Transverse colon (tissue), 4 donors: ENCODE data around the gene ACTR10. TPM values are rescaled to one million over a fixed set of nuclear protein-coding genes. Genes with fewer than 3 reads are reported as not detected.

ENCODE experiments used
- DNase-seq: peaks from one replicate; pipeline ENCODE4 v3.0.0-alpha.2; 2019
- H3K27ac ChIP-seq, 4 donors: fragments of 200-600 bp; sonication (generic); 2 replicates each; pipeline ENCODE4 v1.5.1; 2016 to 2018; ENCODE audit warnings: inconsistent platforms in 4 of 4
- H3K27me3 ChIP-seq: fragments of 200-600 bp; sonication (generic); 2 replicates; pipeline ENCODE4 v1.5.1; 2017; ENCODE audit warnings: inconsistent platforms
- H3K36me3 ChIP-seq, 4 donors: fragments of 200-600 bp; sonication (generic); 2 replicates each; pipeline ENCODE4 v1.5.1; 2017 to 2019; ENCODE audit warnings: inconsistent platforms in 4 of 4
- H3K4me1 ChIP-seq, 4 donors: fragments of 200-600 bp; sonication (generic); 2 replicates each; pipeline ENCODE4 v1.5.1; 2017 to 2020; ENCODE audit warnings: inconsistent platforms in 4 of 4
- H3K4me3 ChIP-seq, 4 donors: fragments of 200-600 bp; sonication (generic); 1 replicate in 1 of 4; 2 replicates in 3 of 4; pipeline versions ENCODE4 v1.5.1 to v1.6.1; 2017 to 2019; ENCODE audit warnings: inconsistent platforms in 4 of 4
- H3K9me3 ChIP-seq, 2 donors: fragments of 200-600 bp; sonication (generic); 2 replicates each; pipeline ENCODE4 v1.5.1; 2017 to 2019; ENCODE audit warnings: inconsistent platforms in 2 of 2
- CTCF ChIP-seq, 5 experiments: fragments of 200-600 bp in 3 of 5; fragments of 450-650 bp in 2 of 5; sonication (generic) in 3 of 5; IDR thresholded peaks; 1 replicate in 2 of 5; 2 replicates in 3 of 5; pipeline ENCODE4 v1.5.1; 2016 to 2017; ENCODE audit warnings: antibody characterized with exemption in 5 of 5, inconsistent platforms in 3 of 5, mild to moderate bottlenecking in 2 of 5, moderate library complexity in 1 of 5
- EP300 ChIP-seq: sonication (generic); formaldehyde crosslinking; IDR thresholded peaks from one replicate; pipeline ENCODE4 v1.6.1; 2017; ENCODE audit warnings: antibody characterized with exemption, low read depth
- POLR2A ChIP-seq: fragments of 450-650 bp; IDR thresholded peaks from one replicate; pipeline ENCODE4 v1.6.1; 2016; ENCODE audit warnings: antibody characterized with exemption, mild to moderate bottlenecking, moderate library complexity
- POLR2AphosphoS5 ChIP-seq, 3 donors: sonication (generic); formaldehyde crosslinking; IDR thresholded peaks; one replicate each; pipeline ENCODE4 v1.6.1; 2016; ENCODE audit warnings: antibody characterized with exemption in 3 of 3
- WGBS, 2 donors: methylation state at CpG; one replicate each; pipeline ENCODE4 v1.1.5; 2018; ENCODE audit warnings: low coverage in 1 of 2; 5-methylcytosine and 5-hydroxymethylcytosine counted together
- in situ Hi-C, 4 donors: fragments of 200-750 bp; cut with MboI; loops; one replicate each; pipeline versions ENCODE4 v1.15.0 to v1.15.1; 2017; ENCODE audit warnings: low sequenced_read_pairs in 3 of 4, low pct_ligation_motif_present in 1 of 4, low pct_unique_long_range_greater_than_20kb in 1 of 4
- intact Hi-C: fragments of 100-400 bp; cut with DNase I; formaldehyde crosslinking; loops from one replicate; pipeline ENCODE4 v1.15.1; 2023; ENCODE audit warnings: low total_unique reads
- total RNA-seq, 4 donors: library from RNA; depleted of rRNA; stranded (reverse); fragments of >200 nt; gene quantifications; one replicate each; pipeline ENCODE4 v1.1.0, GENCODE V29; 2016

The ACTR10 gene
- 10 to 100 TPM; 14.7 to 51.9 (median 38.6) TPM for total RNA-seq

GRCh38 chr14:58199726-58200479 is at the start of gene ACTR10:
ACTR10 (plus strand) TSS chr14:58200149; CDS start chr14:58200218, 69 bp downstream.
- Histone ChIP-seq H3K9me3 (no peaks in the 10 kb centered on the region), H3K27ac (peak within 1 kb of the TSS; percentile 93 to 98 (median 94)), H3K4me1 (peaks cover 5 to 22% (median 20%) of the 10 kb centered on the region in 4 donors), H3K27me3 (no peaks in the 10 kb centered on the region), H3K36me3 (peaks cover 0 to 6% (median 0%) of the 10 kb centered on the region in 4 donors), H3K4me3 (peak within 1 kb of the TSS; percentile 73 to 96 (median 91))
- DNase-seq, result peak; percentile 92
- peak; percentile 71 to 86 (median 81) for TF ChIP-seq POLR2AphosphoS5 (IDR thresholded peaks at IDR 0.05)
- TF ChIP-seq EP300, result no peak
- TF ChIP-seq CTCF (IDR thresholded peaks at IDR 0.05), result no peak
- peak; percentile 64 for TF ChIP-seq POLR2A
- intact Hi-C loops (no loop called here), in situ Hi-C loops (no loop called here)
- WGBS, 2 donors, result 1% methylated on average over 70 of the region's 78 CpGs; no CpG with 5 or more reads in 1 of the 2 donors

GRCh38 chr14:58150243-58150805 is 49.6 kb upstream of the ACTR10 start:
- Histone ChIP-seq H3K4me3 (no peak overlapping the region), H3K9me3 (no peaks in the 10 kb centered on the region), H3K27me3 (peaks cover 38% of the 10 kb centered on the region), H3K4me1 (peaks cover 4 to 16% (median 10%) of the 10 kb centered on the region in 4 donors), H3K27ac (no peak overlapping the region), H3K36me3 (no peaks in the 10 kb centered on the region)
- WGBS, 2 donors, result 57 to 73% methylated on average over 6 of the region's 6 CpGs
- intact Hi-C loops (no loop called here), in situ Hi-C loops (no loop called here)
- TF ChIP-seq CTCF (IDR thresholded peaks at IDR 0.05) (no peak), POLR2AphosphoS5 (IDR thresholded peaks at IDR 0.05) (no peak), EP300 (no peak), POLR2A (no peak)
- no peak for DNase-seq

GRCh38 chr14:58151133-58152013 is 48.6 kb upstream of the ACTR10 start:
- peak overlapping the region; percentile 40 to 78 (median 61) for H3K4me3 ChIP-seq
- H3K27me3 ChIP-seq, result peaks cover 38% of the 10 kb centered on the region
- H3K27ac ChIP-seq, result peak overlapping the region; percentile 24 to 63 (median 46)
- in situ Hi-C loops, result no loop called here
- TF ChIP-seq POLR2A, result no peak
- no peak for TF ChIP-seq CTCF (IDR thresholded peaks at IDR 0.05)
- no peak for TF ChIP-seq POLR2AphosphoS5 (IDR thresholded peaks at IDR 0.05)
- no peak for TF ChIP-seq EP300
- intact Hi-C loops, result no loop called here
- H3K36me3 ChIP-seq, result no peaks in the 10 kb centered on the region
- WGBS, 2 donors, result 5% methylated on average over 35 of the region's 56 CpGs; no CpG with 5 or more reads in 1 of the 2 donors
- H3K4me1 ChIP-seq, result peaks cover 4 to 16% (median 10%) of the 10 kb centered on the region in 4 donors
- no peaks in the 10 kb centered on the region for H3K9me3 ChIP-seq
- DNase-seq, result no peak
